ENCODE measurements around the gene CHMP5. TPM values are rescaled to one million over a fixed set of nuclear protein-coding genes. Genes with fewer than 3 reads are reported as not detected.
A peak's percentile ranks its signal among the peaks of the same experiment; 100 is the strongest.

Gene CHMP5
- total RNA-seq, 1 donor from 2014 or later = 44.2 TPM

GRCh38 chr9:33236571-33236970 lies 28.3 kb upstream of the CHMP5 start:
- H3K9me3 Mint-ChIP-seq = no peaks in the 10 kb centered on the region
- H3K27ac Mint-ChIP-seq (ENCODE audit: unreplicated experiment) = no peak overlapping the region
- H3K4me3 Mint-ChIP-seq = no peak overlapping the region
- H3K4me1 Mint-ChIP-seq = no peaks in the 10 kb centered on the region
- no peak for DNase-seq (ENCODE audit: low read depth, low spot score)
- H3K27me3 Mint-ChIP-seq (ENCODE audit: low read depth) = peaks cover 44% of the 10 kb centered on the region
- H3K36me3 Mint-ChIP-seq (ENCODE audit: low read depth) = no peaks in the 10 kb centered on the region
- TF ChIP-seq, protein P1, sequence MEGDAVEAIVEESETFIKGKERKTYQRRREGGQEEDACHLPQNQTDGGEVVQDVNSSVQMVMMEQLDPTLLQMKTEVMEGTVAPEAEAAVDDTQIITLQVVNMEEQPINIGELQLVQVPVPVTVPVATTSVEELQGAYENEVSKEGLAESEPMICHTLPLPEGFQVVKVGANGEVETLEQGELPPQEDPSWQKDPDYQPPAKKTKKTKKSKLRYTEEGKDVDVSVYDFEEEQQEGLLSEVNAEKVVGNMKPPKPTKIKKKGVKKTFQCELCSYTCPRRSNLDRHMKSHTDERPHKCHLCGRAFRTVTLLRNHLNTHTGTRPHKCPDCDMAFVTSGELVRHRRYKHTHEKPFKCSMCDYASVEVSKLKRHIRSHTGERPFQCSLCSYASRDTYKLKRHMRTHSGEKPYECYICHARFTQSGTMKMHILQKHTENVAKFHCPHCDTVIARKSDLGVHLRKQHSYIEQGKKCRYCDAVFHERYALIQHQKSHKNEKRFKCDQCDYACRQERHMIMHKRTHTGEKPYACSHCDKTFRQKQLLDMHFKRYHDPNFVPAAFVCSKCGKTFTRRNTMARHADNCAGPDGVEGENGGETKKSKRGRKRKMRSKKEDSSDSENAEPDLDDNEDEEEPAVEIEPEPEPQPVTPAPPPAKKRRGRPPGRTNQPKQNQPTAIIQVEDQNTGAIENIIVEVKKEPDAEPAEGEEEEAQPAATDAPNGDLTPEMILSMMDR (conservative IDR thresholded peaks at IDR 0.05) = no peak

DNA sequence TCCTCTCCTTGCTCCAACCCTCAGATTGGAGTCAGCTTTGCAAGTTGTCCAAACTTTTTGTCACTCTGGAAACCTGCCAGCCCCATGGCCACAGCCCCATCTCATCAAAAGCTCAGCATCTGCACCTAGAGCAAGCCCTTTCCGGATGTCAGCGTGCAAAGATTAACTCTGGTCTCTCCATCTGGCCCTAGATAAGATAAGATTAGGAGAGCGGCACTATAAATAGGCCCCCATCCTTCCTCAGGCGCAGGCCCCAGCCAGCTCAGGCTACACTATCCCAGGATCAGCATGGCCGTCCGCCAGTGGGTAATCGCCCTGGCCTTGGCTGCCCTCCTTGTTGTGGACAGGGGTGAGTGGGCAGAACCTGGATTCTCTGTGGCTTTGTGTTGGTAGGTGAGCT lies 24.9 kb upstream of the CHMP5 start, which contains the start of gene SPINK4:
Gene SPINK4 (plus strand): TSS at position 247 of the 400 bp plus-strand sequence. CDS start 42 bp downstream, at position 289.
- TF ChIP-seq, protein P1 (conservative IDR thresholded peaks at IDR 0.05) = no peak
- no peaks in the 10 kb centered on the region for H3K4me1 Mint-ChIP-seq
- H3K36me3 Mint-ChIP-seq (ENCODE audit: low read depth) = no peaks in the 10 kb centered on the region
- peak within 1 kb of the TSS; percentile 91 for H3K27ac Mint-ChIP-seq (ENCODE audit: unreplicated experiment)
- no peak for DNase-seq (ENCODE audit: low read depth, low spot score)
- no peak within 1 kb of the TSS for H3K4me3 Mint-ChIP-seq
- H3K27me3 Mint-ChIP-seq (ENCODE audit: low read depth) = peaks cover 22% of the 10 kb centered on the region
- H3K9me3 Mint-ChIP-seq = no peaks in the 10 kb centered on the region

GRCh38 chr9:33241298-33241697 lies 23.6 kb upstream of the CHMP5 start:
- Mint-ChIP-seq H3K4me1 (no peaks in the 10 kb centered on the region), H3K36me3 (ENCODE audit: low read depth) (no peaks in the 10 kb centered on the region), H3K27me3 (ENCODE audit: low read depth) (peaks cover 14% of the 10 kb centered on the region), H3K27ac (ENCODE audit: unreplicated experiment) (peak overlapping the region; percentile 54), H3K4me3 (no peak overlapping the region), H3K9me3 (no peaks in the 10 kb centered on the region)
- TF ChIP-seq, protein P1 (conservative IDR thresholded peaks at IDR 0.05) = no peak
- no peak for DNase-seq (ENCODE audit: low read depth, low spot score)

GRCh38 chr9:33242609-33243134 lies 22.2 kb upstream of the CHMP5 start:
- H3K9me3 Mint-ChIP-seq = no peaks in the 10 kb centered on the region
- TF ChIP-seq, protein P1 (conservative IDR thresholded peaks at IDR 0.05) = no peak
- DNase-seq (ENCODE audit: low read depth, low spot score) = no peak
- no peak overlapping the region for H3K27ac Mint-ChIP-seq (ENCODE audit: unreplicated experiment)
- no peaks in the 10 kb centered on the region for H3K4me1 Mint-ChIP-seq
- peaks cover 1% of the 10 kb centered on the region for H3K36me3 Mint-ChIP-seq (ENCODE audit: low read depth)
- no peak overlapping the region for H3K4me3 Mint-ChIP-seq
- peaks cover 6% of the 10 kb centered on the region for H3K27me3 Mint-ChIP-seq (ENCODE audit: low read depth)

GRCh38 chr9:33244137-33244784 lies 20.6 kb upstream of the CHMP5 start:
- peaks cover 4% of the 10 kb centered on the region for H3K36me3 Mint-ChIP-seq (ENCODE audit: low read depth)
- no peak for DNase-seq (ENCODE audit: low read depth, low spot score)
- no peaks in the 10 kb centered on the region for H3K4me1 Mint-ChIP-seq
- peak overlapping the region; percentile 46 for H3K27ac Mint-ChIP-seq (ENCODE audit: unreplicated experiment)
- H3K4me3 Mint-ChIP-seq = no peak overlapping the region
- no peaks in the 10 kb centered on the region for H3K9me3 Mint-ChIP-seq
- TF ChIP-seq, protein P1 (conservative IDR thresholded peaks at IDR 0.05) = no peak
- H3K27me3 Mint-ChIP-seq (ENCODE audit: low read depth) = peaks cover 6% of the 10 kb centered on the region

Data from neural crest cell (in vitro differentiated cells).